Naive thymus-derived CD4-positive, alpha-beta T cell (primary cell): ENCODE data around the gene CDC42EP4. TPM values are rescaled to one million over a fixed set of nuclear protein-coding genes. Genes with fewer than 3 reads are reported as not detected.

Experiments
- ATAC-seq: fragments of 150-1000 bp; cut with Tn5 transposase; 2 replicates; pipeline ENCODE4 v1.10.0; 2021; ENCODE audit warnings: mild to moderate bottlenecking, moderate library complexity
- CTCF ChIA-PET: fragments of 350-600 bp; sonication (Branson Sonifier 250); formaldehyde crosslinking; loops from one replicate; lab custom pipeline; 2021; ENCODE audit warnings: antibody characterized with exemption; lab: Charles Lee
- POLR2A ChIA-PET: fragments of 350-600 bp; sonication (Branson Sonifier 250); formaldehyde crosslinking; loops from one replicate; lab custom pipeline; 2021; ENCODE audit warnings: antibody characterized with exemption, inconsistent platforms; lab: Charles Lee
- DNase-seq, 9 donors: peaks; one replicate each; pipeline versions ENCODE4 v3.0.0 to v3.0.0-alpha.2; 2020 to 2022; ENCODE audit warnings: mixed read lengths in 1 of 9
- H3K27ac ChIP-seq: one replicate; pipeline ENCODE4 v1.7.0; 2013; ENCODE audit warnings: mild to moderate bottlenecking, low read depth, low read length, moderate library complexity
- H3K27me3 ChIP-seq, 2 donors: one replicate each; pipeline ENCODE4 v1.7.0; 2013; ENCODE audit warnings: low read length in 2 of 2, mild to moderate bottlenecking in 2 of 2, moderate library complexity in 2 of 2; ENCODE audit not compliant: control insufficient read depth in 2 of 2, insufficient read depth in 2 of 2
- H3K36me3 ChIP-seq, 3 experiments: 1 replicate in 2 of 3; 2 replicates in 1 of 3; pipeline ENCODE4 v1.7.0; 2013; ENCODE audit warnings: low read length in 3 of 3, mild to moderate bottlenecking in 3 of 3, moderate library complexity in 1 of 3; ENCODE audit not compliant: insufficient read depth in 3 of 3, control insufficient read depth in 2 of 3
- H3K4me1 ChIP-seq, 2 donors: one replicate each; pipeline ENCODE4 v1.7.0; 2013; ENCODE audit warnings: low read length in 2 of 2, mild to moderate bottlenecking in 2 of 2, moderate library complexity in 1 of 2; ENCODE audit not compliant: control insufficient read depth in 2 of 2, insufficient read depth in 2 of 2
- H3K4me3 ChIP-seq: 2 replicates; pipeline ENCODE4 v1.7.0; 2013; ENCODE audit warnings: mild to moderate bottlenecking, low read length
- H3K9me3 ChIP-seq, 3 experiments: 1 replicate in 2 of 3; 2 replicates in 1 of 3; pipeline ENCODE4 v1.7.0; 2013; ENCODE audit warnings: low read length in 3 of 3; ENCODE audit not compliant: control insufficient read depth in 2 of 3
- H3K27ac Mint-ChIP-seq, 9 donors: one replicate each; pipeline ENCODE4 v1.8.0; 2020 to 2022; ENCODE audit warnings: mixed read lengths in 9 of 9, mild to moderate bottlenecking in 8 of 9, moderate library complexity in 5 of 9, inconsistent platforms in 2 of 9
- H3K27me3 Mint-ChIP-seq, 5 donors: one replicate each; pipeline ENCODE4 v1.8.0; 2021 to 2022; ENCODE audit warnings: mixed read lengths in 5 of 5, mild to moderate bottlenecking in 1 of 5
- H3K36me3 Mint-ChIP-seq, 5 donors: one replicate each; pipeline ENCODE4 v1.8.0; 2020 to 2022; ENCODE audit warnings: mixed read lengths in 5 of 5, mild to moderate bottlenecking in 3 of 5, inconsistent platforms in 1 of 5
- H3K4me1 Mint-ChIP-seq, 7 donors: one replicate each; pipeline ENCODE4 v1.8.0; 2020 to 2022; ENCODE audit warnings: mixed read lengths in 7 of 7, mild to moderate bottlenecking in 3 of 7, inconsistent platforms in 1 of 7
- H3K4me3 Mint-ChIP-seq, 10 donors: one replicate each; pipeline ENCODE4 v1.8.0; 2020 to 2022; ENCODE audit warnings: mild to moderate bottlenecking in 10 of 10, mixed read lengths in 10 of 10, moderate library complexity in 6 of 10, inconsistent platforms in 2 of 10
- H3K9me3 Mint-ChIP-seq, 11 donors: one replicate each; pipeline ENCODE4 v1.8.0; 2020 to 2022; ENCODE audit warnings: mixed read lengths in 11 of 11, mild to moderate bottlenecking in 4 of 11, inconsistent platforms in 1 of 11, moderate library complexity in 1 of 11
- intact Hi-C, 2 donors: fragments of 100-400 bp; cut with micrococcal nuclease; formaldehyde crosslinking; loops; one replicate each; pipeline ENCODE4 v1.15.1; 2023
- polyA plus RNA-seq, 2 donors: library from polyadenylated mRNA; unstranded; fragments of 300-500 nt; fragmentation: Illumina TruSeq; gene quantifications; one replicate each; pipeline ENCODE4 v1.2.3, GENCODE V29; 2021
- total RNA-seq, 6 experiments: library from RNA in 5 of 6; stranded (reverse) in 5 of 6; gene quantifications; 1 replicate in 5 of 6; 2 replicates in 1 of 6; pipeline ENCODE4 v1.2.3 and lab custom pipeline; 2021 to 2026

CDC42EP4 gene
- total and polyA plus RNA-seq, 7 experiments from 2014 or later = 0.19 to 15.8 (median 1.5) TPM

DNA sequence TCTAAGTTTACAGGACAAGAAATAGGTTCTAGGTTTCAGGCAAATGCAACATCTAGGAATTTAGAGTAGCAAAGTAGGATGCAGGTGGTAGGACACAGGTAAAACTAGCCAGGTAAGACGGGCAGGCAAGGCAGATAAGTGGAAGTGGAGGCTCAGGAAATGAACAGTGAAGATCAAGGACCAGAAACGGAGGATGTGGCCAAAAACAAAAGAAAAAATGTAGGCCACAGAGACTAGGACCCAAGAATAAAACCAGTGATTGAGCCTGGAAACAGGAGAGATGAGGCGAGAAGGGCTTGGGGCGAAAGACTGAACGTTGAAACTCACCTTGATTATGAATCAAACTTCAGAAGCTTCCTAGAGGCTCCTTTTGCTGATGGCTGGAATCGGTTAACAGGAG is 74.1 kb downstream of the CDC42EP4 start:
- H3K9me3 ChIP-seq = no peaks in the 10 kb centered on the region
- H3K4me3 Mint-ChIP-seq = peak overlapping the region; percentile 9 to 80 (median 58)
- H3K9me3 Mint-ChIP-seq = no peaks in the 10 kb centered on the region
- peak in 3 of 9 donors; percentile 7 to 14 (median 10) for DNase-seq
- peak overlapping the region; percentile 50 for H3K27ac ChIP-seq
- H3K27ac Mint-ChIP-seq = peak overlapping the region; percentile 2 to 78 (median 23)
- intact Hi-C loops = loop anchor here in 1 of 2 donors (10.0 kb wide), 2 partner anchors 673 to 967 kb away; partner anchors contain the start of gene RPL38
- no peak overlapping the region for H3K4me3 ChIP-seq
- no peak for ATAC-seq
- peaks cover 6 to 25% (median 20%) of the 10 kb centered on the region in 5 donors for H3K36me3 Mint-ChIP-seq
- H3K36me3 ChIP-seq = peaks cover 0 to 15% (median 0%) of the 10 kb centered on the region in 3 experiments
- POLR2A ChIA-PET = interaction anchor here (0.6 kb wide), 1 partner anchor 17 kb away, joined by 5 read pairs; no protein-coding TSS in a partner anchor
- no peaks in the 10 kb centered on the region for H3K27me3 ChIP-seq
- H3K4me1 ChIP-seq = peaks cover 18 to 20% of the 10 kb centered on the region in 2 donors
- H3K27me3 Mint-ChIP-seq = no peaks in the 10 kb centered on the region
- H3K4me1 Mint-ChIP-seq = peaks cover 28 to 74% (median 55%) of the 10 kb centered on the region in 7 donors
- CTCF ChIA-PET = no interaction called here

DNA sequence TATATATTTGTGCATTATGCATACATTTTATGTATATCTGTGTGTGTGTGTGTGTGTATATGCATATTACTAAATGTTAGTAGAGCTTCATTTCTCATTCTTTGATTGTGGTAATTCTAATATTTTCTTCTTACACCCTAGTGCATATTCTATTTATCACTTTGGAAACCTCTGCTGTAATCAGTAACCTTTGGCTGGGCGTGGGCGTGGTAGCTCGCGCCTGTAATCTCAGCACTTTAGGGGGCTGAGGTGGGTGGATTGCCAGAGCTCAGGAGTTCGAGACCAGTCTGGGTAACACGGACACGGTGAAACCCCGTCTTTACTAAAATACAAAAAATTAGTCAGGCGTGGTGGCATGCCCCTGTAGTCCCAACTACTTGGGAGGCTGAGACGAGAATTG is 77.1 kb downstream of the CDC42EP4 start:
- ChIA-PET CTCF (interaction anchor here (0.8 kb wide), 1 partner anchor 46 kb away, joined by 3 read pairs; no protein-coding TSS in a partner anchor), POLR2A (no interaction called here)
- no peak overlapping the region for H3K27ac Mint-ChIP-seq
- Histone ChIP-seq H3K9me3 (no peaks in the 10 kb centered on the region), H3K27me3 (no peaks in the 10 kb centered on the region), H3K4me1 (peaks cover 29 to 32% of the 10 kb centered on the region in 2 donors), H3K36me3 (peaks cover 0 to 27% (median 0%) of the 10 kb centered on the region in 3 experiments), H3K27ac (no peak overlapping the region), H3K4me3 (no peak overlapping the region)
- intact Hi-C loops = loop anchor here (5.0 to 10.0 kb wide), 4 partner anchors 507 to 1513 kb away; partner anchors contain the start of genes NHERF1 (in 1 of the 2) and RPL38 (in 1 of the 2)
- ATAC-seq (no peak), DNase-seq (no peak)
- H3K9me3 Mint-ChIP-seq = no peaks in the 10 kb centered on the region
- no peaks in the 10 kb centered on the region for H3K27me3 Mint-ChIP-seq
- peaks cover 39 to 80% (median 64%) of the 10 kb centered on the region in 7 donors for H3K4me1 Mint-ChIP-seq
- peaks cover 6 to 18% (median 12%) of the 10 kb centered on the region in 5 donors for H3K36me3 Mint-ChIP-seq
- H3K4me3 Mint-ChIP-seq = peak overlapping the region in 2 of 10 donors; percentile 12 to 36

Other genes with a start within 250 kb of the CDC42EP4 start
- gene SLC39A11, start 219.3 kb downstream of the CDC42EP4 start, total RNA-seq = 10 to 100 TPM; 16.9 to 36.7 (median 21.6) TPM
- gene SLC39A11, start 219.3 kb downstream of the CDC42EP4 start, polyA plus RNA-seq = 10 to 100 TPM in 1 of 2 donors, 1 to 10 TPM in 1; 8.5 to 10.2 TPM
- gene SSTR2, start 147.0 kb downstream of the CDC42EP4 start, total RNA-seq = not detected
- gene SSTR2, start 147.0 kb downstream of the CDC42EP4 start, polyA plus RNA-seq = not detected
- gene COG1, start 118.9 kb downstream of the CDC42EP4 start, total RNA-seq = 10 to 100 TPM; 35.0 to 92.7 (median 85.8) TPM
- 10 to 100 TPM; 25.2 to 45.5 TPM for gene COG1, start 118.9 kb downstream of the CDC42EP4 start, polyA plus RNA-seq
- gene CPSF4L, start 50.1 kb downstream of the CDC42EP4 start, total RNA-seq = not detected
- gene CPSF4L, start 50.1 kb downstream of the CDC42EP4 start, polyA plus RNA-seq = not detected